Memory B cell (primary cell): ENCODE results near the gene ATAD1.
"Not testable (repeated sequence)": the region's sequence is repeated elsewhere in the genome, so short reads cannot be mapped to it uniquely, and the experiment has no call there.

Source experiments
- ATAC-seq: fragments of 150-1000 bp; cut with Tn5 transposase; 2 replicates; pipeline ENCODE4 v1.10.0; 2021; ENCODE audit warnings: low read depth, mild to moderate bottlenecking, moderate library complexity
- DNase-seq, 2 donors: peaks; one replicate each; pipeline ENCODE4 v3.0.0; 2022; ENCODE audit warnings: low spot score in 2 of 2
- H3K27ac Mint-ChIP-seq: one replicate; pipeline ENCODE4 v1.8.0; 2022; ENCODE audit warnings: mild to moderate bottlenecking, moderate library complexity, mixed read lengths
- H3K27me3 Mint-ChIP-seq: one replicate; pipeline ENCODE4 v1.8.0; 2022; ENCODE audit warnings: mixed read lengths
- H3K36me3 Mint-ChIP-seq: one replicate; pipeline ENCODE4 v1.8.0; 2022; ENCODE audit warnings: mild to moderate bottlenecking, mixed read lengths
- H3K4me1 Mint-ChIP-seq: one replicate; pipeline ENCODE4 v1.8.0; 2022; ENCODE audit warnings: mixed read lengths
- H3K4me3 Mint-ChIP-seq: one replicate; pipeline ENCODE4 v1.8.0; 2022; ENCODE audit warnings: mild to moderate bottlenecking, moderate library complexity, mixed read lengths
- H3K9me3 Mint-ChIP-seq: one replicate; pipeline ENCODE4 v1.8.0; 2022; ENCODE audit warnings: mixed read lengths

Gene ATAD1

DNA sequence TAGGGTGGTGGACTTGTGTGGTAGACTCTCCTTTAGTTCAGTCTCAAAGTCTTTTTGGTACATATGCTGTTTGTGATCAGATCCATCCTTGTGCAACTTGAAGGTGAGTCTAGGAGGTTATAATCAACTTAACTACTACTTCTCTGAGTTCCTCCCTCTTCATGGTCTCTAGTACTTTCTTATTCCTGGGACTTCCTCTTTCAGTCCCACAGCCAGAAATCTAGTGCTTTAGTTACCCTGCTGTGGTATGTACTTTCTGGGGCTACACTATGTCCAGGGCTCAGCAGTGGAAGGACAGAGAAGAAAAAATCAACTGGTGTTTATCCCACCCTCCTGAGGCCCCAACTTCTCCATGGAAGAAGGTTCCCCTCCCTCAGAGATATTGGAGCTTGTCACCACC is 19.4 kb upstream of the ATAD1 start:
- Mint-ChIP-seq H3K27me3 (no peaks in the 10 kb centered on the region), H3K4me3 (no peak overlapping the region), H3K27ac (no peak overlapping the region), H3K9me3 (no peaks in the 10 kb centered on the region), H3K4me1 (peaks cover 5% of the 10 kb centered on the region), H3K36me3 (no peaks in the 10 kb centered on the region)
- ATAC-seq (peak; percentile 78), DNase-seq (no peak)

GRCh38 chr10:87836098-87836497 is 18.1 kb upstream of the ATAD1 start:
- Mint-ChIP-seq H3K4me3 (no peak overlapping the region), H3K27me3 (no peaks in the 10 kb centered on the region), H3K27ac (no peak overlapping the region), H3K36me3 (no peaks in the 10 kb centered on the region), H3K4me1 (peaks cover 5% of the 10 kb centered on the region), H3K9me3 (no peaks in the 10 kb centered on the region)
- ATAC-seq (no peak), DNase-seq (no peak)

DNA sequence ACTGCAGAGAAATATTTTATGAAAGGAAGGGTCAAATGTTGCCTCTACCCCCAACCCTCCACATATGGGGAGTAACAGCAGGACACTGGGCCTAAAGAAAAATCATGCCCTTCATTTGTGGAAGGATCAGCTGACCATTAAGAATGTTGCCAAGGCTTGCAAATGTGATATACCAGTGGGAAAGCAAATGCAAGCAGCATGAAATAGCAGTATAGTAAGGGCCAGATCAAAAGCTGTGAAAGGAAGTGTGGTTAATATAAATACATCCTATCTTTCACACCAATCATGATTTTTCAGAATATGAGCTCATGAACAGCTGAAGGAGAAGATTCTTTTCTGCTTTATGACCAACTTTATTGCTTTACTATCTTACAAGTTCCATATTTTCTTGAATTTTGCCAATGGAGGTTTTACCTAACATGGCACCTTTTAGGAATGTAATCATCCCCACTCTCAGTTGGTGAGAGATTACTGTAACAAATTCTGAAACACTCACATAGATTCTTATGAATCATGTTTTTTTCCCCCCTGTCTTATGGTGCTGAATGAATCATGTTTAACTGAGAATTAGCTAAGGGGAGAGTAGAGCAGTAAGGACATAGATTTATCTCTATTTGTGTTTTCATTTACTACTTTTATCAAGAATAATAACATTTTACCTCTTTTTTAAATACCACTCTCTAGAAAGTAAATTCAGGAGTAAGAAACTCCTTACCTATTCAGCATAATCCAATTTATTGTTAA is 12.1 kb upstream of the ATAD1 start:
- ATAC-seq (no peak), DNase-seq (no peak)
- Mint-ChIP-seq H3K27me3 (no peaks in the 10 kb centered on the region), H3K4me3 (no peak overlapping the region), H3K27ac (no peak overlapping the region), H3K36me3 (no peaks in the 10 kb centered on the region), H3K9me3 (no peaks in the 10 kb centered on the region), H3K4me1 (no peaks in the 10 kb centered on the region)

GRCh38 chr10:87829051-87829450 is 11.0 kb upstream of the ATAD1 start:
- H3K4me1 Mint-ChIP-seq: not testable (repeated sequence)

GRCh38 chr10:87827681-87828080 is 9.7 kb upstream of the ATAD1 start:
- Mint-ChIP-seq H3K36me3 (no peaks in the 10 kb centered on the region), H3K9me3 (no peaks in the 10 kb centered on the region), H3K27ac (no peak overlapping the region), H3K4me1 (no peaks in the 10 kb centered on the region), H3K27me3 (no peaks in the 10 kb centered on the region), H3K4me3 (no peak overlapping the region)
- ATAC-seq (no peak), DNase-seq (no peak)

More at GRCh38 chr10:87829051-87829450, 11.0 kb upstream of the ATAD1 start:
- H3K9me3 Mint-ChIP-seq, H3K27ac Mint-ChIP-seq, H3K4me3 Mint-ChIP-seq, H3K27me3 Mint-ChIP-seq, ATAC-seq, H3K36me3 Mint-ChIP-seq, DNase-seq: not testable (repeated sequence)

DNA sequence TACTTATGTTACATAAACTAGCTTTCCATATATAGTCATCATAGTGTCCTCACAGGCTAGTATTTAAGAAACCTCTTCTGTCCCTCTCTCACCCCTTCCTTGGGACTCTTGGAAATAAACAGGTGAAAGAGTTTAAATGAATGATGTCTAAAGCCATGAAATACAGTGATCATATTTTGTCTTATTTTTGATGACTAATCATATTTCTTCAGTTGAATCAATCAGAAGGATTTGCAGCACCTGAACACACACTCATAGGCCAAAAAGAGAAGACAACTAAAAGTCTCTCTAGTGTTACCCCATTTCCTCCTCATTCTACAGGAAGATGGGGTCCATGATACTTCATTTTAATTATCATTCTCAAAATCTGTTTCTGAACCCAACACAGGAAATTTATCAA is 8.6 kb upstream of the ATAD1 start:
- Mint-ChIP-seq H3K4me3 (no peak overlapping the region), H3K4me1 (no peaks in the 10 kb centered on the region), H3K36me3 (no peaks in the 10 kb centered on the region), H3K27ac (no peak overlapping the region), H3K9me3 (no peaks in the 10 kb centered on the region), H3K27me3 (no peaks in the 10 kb centered on the region)
- ATAC-seq (no peak), DNase-seq (no peak)

- no peaks in the 10 kb centered on the region for H3K27me3 Mint-ChIP-seq
- no peaks in the 10 kb centered on the region for H3K9me3 Mint-ChIP-seq
- no peak overlapping the region for H3K4me3 Mint-ChIP-seq
- peaks cover 23% of the 10 kb centered on the region for H3K4me1 Mint-ChIP-seq
- no peak for DNase-seq
- ATAC-seq: no peak
- peaks cover 4% of the 10 kb centered on the region for H3K36me3 Mint-ChIP-seq
- peak overlapping the region; percentile 98 for H3K27ac Mint-ChIP-seq
These were observed 1.2 kb upstream of the ATAD1 start for GRCh38 chr10:87819289-87819585.

GRCh38 chr10:87818505-87819288 is 671 bp upstream of the ATAD1 start:
- DNase-seq: peak in 1 of 2 donors; percentile 61
- peak; percentile 62 for ATAC-seq
- peak overlapping the region; percentile 96 for H3K4me3 Mint-ChIP-seq
- peaks cover 23% of the 10 kb centered on the region for H3K4me1 Mint-ChIP-seq
- peak overlapping the region; percentile 98 for H3K27ac Mint-ChIP-seq
- no peaks in the 10 kb centered on the region for H3K27me3 Mint-ChIP-seq
- H3K36me3 Mint-ChIP-seq: peaks cover 4% of the 10 kb centered on the region
- no peaks in the 10 kb centered on the region for H3K9me3 Mint-ChIP-seq

- DNase-seq: no peak
- H3K27ac Mint-ChIP-seq: peak overlapping the region; percentile 98
- no peaks in the 10 kb centered on the region for H3K27me3 Mint-ChIP-seq
- peak overlapping the region; percentile 96 for H3K4me3 Mint-ChIP-seq
- H3K9me3 Mint-ChIP-seq: no peaks in the 10 kb centered on the region
- no peak for ATAC-seq
- H3K4me1 Mint-ChIP-seq: peaks cover 23% of the 10 kb centered on the region
- peaks cover 4% of the 10 kb centered on the region for H3K36me3 Mint-ChIP-seq
These were observed 973 bp downstream of the ATAD1 start for GRCh38 chr10:87816898-87817608.

GRCh38 chr10:87816163-87816897 is 1.7 kb downstream of the ATAD1 start:
- H3K27me3 Mint-ChIP-seq: no peaks in the 10 kb centered on the region
- ATAC-seq: no peak

GRCh38 chr10:87804939-87805569 is 13.0 kb downstream of the ATAD1 start:
- H3K9me3 Mint-ChIP-seq: peaks cover 11% of the 10 kb centered on the region
- H3K4me3 Mint-ChIP-seq: no peak overlapping the region
- no peaks in the 10 kb centered on the region for H3K27me3 Mint-ChIP-seq
- H3K4me1 Mint-ChIP-seq: peaks cover 11% of the 10 kb centered on the region
- no peak for DNase-seq
- no peak overlapping the region for H3K27ac Mint-ChIP-seq
- peaks cover 52% of the 10 kb centered on the region for H3K36me3 Mint-ChIP-seq
- ATAC-seq: no peak

More at GRCh38 chr10:87816163-87816897, 1.7 kb downstream of the ATAD1 start:
- Mint-ChIP-seq H3K4me1 (peaks cover 28% of the 10 kb centered on the region), H3K9me3 (no peaks in the 10 kb centered on the region), H3K36me3 (peaks cover 10% of the 10 kb centered on the region), H3K27ac (peak overlapping the region; percentile 98), H3K4me3 (peak overlapping the region; percentile 14)
- DNase-seq: no peak

DNA sequence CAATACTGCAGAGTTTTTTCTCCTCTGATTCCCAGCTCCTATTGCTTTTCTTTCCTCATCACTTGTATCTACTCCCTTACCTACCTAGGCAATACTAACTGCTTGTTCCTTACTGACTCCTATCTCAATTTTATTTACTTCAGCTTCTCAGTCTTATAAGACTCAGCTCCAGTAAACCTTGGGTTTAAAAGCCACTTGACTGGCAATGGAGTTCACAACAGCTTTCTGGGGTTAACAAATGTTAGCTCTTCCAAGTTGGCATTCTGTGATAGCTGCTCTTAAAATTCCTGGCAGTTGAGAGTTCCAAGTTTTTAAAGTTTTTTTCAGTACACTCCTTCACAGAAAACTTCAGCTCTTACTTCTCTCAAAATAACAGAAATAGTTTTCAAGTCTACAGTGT is 14.2 kb downstream of the ATAD1 start:
- DNase-seq: no peak
- Mint-ChIP-seq H3K36me3 (peaks cover 54% of the 10 kb centered on the region), H3K4me1 (peaks cover 11% of the 10 kb centered on the region), H3K9me3 (peaks cover 11% of the 10 kb centered on the region), H3K27me3 (no peaks in the 10 kb centered on the region), H3K27ac (no peak overlapping the region), H3K4me3 (no peak overlapping the region)
- no peak for ATAC-seq

DNA sequence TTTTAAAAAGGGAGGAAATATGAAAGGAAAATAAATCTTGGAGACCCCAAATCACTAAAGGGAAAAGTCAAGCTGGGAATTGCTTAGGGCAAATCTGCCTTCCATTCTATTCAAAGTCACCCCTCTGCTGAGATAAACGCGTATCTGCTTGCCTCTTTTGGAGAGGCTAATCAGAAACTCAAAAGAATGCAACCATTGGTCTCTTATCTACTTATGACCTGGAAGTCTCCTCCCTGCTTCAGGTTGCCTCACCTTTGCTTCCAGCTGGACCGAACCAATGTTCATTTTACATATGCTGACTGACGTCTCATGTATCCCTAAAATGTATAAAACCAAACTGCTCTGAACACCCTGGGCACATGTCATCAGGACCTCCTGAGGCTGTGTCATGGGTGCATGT is 14.7 kb downstream of the ATAD1 start:
- H3K27ac Mint-ChIP-seq: no peak overlapping the region
- H3K4me3 Mint-ChIP-seq: no peak overlapping the region
- peaks cover 11% of the 10 kb centered on the region for H3K9me3 Mint-ChIP-seq
- ATAC-seq (no peak), DNase-seq (no peak)
- H3K4me1 Mint-ChIP-seq: peaks cover 14% of the 10 kb centered on the region
- H3K36me3 Mint-ChIP-seq: peaks cover 54% of the 10 kb centered on the region
- H3K27me3 Mint-ChIP-seq: no peaks in the 10 kb centered on the region
